ENCODE results near the gene PRKAG2.

DNA sequence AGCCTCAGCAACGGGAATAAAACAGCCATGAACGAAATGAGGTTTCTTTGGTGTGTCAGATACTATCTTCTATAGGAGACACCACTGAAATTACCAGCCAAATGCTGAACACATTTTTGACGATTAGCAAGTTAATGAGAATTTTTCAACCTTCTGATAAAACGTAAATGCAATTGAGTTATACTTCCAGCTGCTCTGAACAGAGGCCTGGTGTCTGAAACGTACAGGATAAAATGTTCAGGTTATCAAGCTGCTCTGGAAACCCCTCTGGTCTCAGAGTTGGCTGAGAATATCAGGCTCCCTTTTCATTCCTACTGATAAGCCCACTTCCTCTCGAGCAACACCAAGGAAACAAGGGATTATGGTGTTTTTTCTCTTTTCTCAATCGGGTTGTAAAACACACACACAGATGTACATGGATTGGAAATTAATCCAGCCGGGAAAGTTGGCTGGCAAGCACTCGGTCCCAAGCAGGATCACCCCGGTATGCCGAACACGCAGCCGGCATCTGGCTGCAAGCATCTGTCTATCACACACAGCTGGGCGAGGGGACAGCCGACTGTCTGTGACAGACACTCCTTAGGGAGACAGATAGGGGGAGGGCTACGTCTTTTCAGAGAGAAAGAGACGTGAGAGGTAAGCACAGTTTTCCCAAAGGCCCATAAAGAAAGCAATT is 171.8 kb downstream of the PRKAG2 start:
- TF ChIP-seq, protein P1, sequence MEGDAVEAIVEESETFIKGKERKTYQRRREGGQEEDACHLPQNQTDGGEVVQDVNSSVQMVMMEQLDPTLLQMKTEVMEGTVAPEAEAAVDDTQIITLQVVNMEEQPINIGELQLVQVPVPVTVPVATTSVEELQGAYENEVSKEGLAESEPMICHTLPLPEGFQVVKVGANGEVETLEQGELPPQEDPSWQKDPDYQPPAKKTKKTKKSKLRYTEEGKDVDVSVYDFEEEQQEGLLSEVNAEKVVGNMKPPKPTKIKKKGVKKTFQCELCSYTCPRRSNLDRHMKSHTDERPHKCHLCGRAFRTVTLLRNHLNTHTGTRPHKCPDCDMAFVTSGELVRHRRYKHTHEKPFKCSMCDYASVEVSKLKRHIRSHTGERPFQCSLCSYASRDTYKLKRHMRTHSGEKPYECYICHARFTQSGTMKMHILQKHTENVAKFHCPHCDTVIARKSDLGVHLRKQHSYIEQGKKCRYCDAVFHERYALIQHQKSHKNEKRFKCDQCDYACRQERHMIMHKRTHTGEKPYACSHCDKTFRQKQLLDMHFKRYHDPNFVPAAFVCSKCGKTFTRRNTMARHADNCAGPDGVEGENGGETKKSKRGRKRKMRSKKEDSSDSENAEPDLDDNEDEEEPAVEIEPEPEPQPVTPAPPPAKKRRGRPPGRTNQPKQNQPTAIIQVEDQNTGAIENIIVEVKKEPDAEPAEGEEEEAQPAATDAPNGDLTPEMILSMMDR (conservative IDR thresholded peaks at IDR 0.05; ENCODE audit: low read depth in 2 of 2), result no peak
- TF ChIP-seq EZH2 (IDR thresholded peaks at IDR 0.05; ENCODE audit: low read depth, unreplicated experiment) (no peak), POLR2AphosphoS5 (IDR thresholded peaks at IDR 0.05; ENCODE audit: low read depth) (no peak), EZH2phosphoT487 (IDR thresholded peaks at IDR 0.05; ENCODE audit: unreplicated experiment) (no peak)
- TF ChIP-seq, protein P2, sequence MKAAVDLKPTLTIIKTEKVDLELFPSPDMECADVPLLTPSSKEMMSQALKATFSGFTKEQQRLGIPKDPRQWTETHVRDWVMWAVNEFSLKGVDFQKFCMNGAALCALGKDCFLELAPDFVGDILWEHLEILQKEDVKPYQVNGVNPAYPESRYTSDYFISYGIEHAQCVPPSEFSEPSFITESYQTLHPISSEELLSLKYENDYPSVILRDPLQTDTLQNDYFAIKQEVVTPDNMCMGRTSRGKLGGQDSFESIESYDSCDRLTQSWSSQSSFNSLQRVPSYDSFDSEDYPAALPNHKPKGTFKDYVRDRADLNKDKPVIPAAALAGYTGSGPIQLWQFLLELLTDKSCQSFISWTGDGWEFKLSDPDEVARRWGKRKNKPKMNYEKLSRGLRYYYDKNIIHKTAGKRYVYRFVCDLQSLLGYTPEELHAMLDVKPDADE (IDR thresholded peaks at IDR 0.05), result no peak
- TF ChIP-seq, protein P3, sequence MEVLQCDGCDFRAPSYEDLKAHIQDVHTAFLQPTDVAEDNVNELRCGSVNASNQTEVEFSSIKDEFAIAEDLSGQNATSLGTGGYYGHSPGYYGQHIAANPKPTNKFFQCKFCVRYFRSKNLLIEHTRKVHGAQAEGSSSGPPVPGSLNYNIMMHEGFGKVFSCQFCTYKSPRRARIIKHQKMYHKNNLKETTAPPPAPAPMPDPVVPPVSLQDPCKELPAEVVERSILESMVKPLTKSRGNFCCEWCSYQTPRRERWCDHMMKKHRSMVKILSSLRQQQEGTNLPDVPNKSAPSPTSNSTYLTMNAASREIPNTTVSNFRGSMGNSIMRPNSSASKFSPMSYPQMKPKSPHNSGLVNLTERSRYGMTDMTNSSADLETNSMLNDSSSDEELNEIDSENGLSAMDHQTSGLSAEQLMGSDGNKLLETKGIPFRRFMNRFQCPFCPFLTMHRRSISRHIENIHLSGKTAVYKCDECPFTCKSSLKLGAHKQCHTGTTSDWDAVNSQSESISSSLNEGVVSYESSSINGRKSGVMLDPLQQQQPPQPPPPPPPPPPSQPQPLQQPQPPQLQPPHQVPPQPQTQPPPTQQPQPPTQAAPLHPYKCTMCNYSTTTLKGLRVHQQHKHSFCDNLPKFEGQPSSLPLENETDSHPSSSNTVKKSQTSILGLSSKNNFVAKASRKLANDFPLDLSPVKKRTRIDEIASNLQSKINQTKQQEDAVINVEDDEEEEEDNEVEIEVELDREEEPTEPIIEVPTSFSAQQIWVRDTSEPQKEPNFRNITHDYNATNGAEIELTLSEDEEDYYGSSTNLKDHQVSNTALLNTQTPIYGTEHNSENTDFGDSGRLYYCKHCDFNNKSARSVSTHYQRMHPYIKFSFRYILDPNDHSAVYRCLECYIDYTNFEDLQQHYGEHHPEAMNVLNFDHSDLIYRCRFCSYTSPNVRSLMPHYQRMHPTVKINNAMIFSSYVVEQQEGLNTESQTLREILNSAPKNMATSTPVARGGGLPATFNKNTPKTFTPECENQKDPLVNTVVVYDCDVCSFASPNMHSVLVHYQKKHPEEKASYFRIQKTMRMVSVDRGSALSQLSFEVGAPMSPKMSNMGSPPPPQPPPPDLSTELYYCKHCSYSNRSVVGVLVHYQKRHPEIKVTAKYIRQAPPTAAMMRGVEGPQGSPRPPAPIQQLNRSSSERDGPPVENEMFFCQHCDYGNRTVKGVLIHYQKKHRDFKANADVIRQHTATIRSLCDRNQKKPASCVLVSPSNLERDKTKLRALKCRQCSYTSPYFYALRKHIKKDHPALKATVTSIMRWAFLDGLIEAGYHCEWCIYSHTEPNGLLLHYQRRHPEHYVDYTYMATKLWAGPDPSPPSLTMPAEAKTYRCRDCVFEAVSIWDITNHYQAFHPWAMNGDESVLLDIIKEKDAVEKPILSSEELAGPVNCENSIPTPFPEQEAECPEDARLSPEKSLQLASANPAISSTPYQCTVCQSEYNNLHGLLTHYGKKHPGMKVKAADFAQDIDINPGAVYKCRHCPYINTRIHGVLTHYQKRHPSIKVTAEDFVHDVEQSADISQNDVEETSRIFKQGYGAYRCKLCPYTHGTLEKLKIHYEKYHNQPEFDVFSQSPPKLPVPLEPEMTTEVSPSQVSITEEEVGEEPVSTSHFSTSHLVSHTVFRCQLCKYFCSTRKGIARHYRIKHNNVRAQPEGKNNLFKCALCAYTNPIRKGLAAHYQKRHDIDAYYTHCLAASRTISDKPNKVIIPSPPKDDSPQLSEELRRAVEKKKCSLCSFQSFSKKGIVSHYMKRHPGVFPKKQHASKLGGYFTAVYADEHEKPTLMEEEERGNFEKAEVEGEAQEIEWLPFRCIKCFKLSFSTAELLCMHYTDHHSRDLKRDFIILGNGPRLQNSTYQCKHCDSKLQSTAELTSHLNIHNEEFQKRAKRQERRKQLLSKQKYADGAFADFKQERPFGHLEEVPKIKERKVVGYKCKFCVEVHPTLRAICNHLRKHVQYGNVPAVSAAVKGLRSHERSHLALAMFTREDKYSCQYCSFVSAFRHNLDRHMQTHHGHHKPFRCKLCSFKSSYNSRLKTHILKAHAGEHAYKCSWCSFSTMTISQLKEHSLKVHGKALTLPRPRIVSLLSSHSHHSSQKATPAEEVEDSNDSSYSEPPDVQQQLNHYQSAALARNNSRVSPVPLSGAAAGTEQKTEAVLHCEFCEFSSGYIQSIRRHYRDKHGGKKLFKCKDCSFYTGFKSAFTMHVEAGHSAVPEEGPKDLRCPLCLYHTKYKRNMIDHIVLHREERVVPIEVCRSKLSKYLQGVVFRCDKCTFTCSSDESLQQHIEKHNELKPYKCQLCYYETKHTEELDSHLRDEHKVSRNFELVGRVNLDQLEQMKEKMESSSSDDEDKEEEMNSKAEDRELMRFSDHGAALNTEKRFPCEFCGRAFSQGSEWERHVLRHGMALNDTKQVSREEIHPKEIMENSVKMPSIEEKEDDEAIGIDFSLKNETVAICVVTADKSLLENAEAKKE (CRISPR knock-in tag; IDR thresholded peaks at IDR 0.05), result no peak
- TF ChIP-seq, protein P4, sequence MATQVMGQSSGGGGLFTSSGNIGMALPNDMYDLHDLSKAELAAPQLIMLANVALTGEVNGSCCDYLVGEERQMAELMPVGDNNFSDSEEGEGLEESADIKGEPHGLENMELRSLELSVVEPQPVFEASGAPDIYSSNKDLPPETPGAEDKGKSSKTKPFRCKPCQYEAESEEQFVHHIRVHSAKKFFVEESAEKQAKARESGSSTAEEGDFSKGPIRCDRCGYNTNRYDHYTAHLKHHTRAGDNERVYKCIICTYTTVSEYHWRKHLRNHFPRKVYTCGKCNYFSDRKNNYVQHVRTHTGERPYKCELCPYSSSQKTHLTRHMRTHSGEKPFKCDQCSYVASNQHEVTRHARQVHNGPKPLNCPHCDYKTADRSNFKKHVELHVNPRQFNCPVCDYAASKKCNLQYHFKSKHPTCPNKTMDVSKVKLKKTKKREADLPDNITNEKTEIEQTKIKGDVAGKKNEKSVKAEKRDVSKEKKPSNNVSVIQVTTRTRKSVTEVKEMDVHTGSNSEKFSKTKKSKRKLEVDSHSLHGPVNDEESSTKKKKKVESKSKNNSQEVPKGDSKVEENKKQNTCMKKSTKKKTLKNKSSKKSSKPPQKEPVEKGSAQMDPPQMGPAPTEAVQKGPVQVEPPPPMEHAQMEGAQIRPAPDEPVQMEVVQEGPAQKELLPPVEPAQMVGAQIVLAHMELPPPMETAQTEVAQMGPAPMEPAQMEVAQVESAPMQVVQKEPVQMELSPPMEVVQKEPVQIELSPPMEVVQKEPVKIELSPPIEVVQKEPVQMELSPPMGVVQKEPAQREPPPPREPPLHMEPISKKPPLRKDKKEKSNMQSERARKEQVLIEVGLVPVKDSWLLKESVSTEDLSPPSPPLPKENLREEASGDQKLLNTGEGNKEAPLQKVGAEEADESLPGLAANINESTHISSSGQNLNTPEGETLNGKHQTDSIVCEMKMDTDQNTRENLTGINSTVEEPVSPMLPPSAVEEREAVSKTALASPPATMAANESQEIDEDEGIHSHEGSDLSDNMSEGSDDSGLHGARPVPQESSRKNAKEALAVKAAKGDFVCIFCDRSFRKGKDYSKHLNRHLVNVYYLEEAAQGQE (IDR thresholded peaks at IDR 0.05; ENCODE audit: unreplicated experiment), result no peak
